DMS 273 treated with DMSO at 0.1 percent for 48 hours (cell line): ENCODE measurements around the gene SAV1.
"Not testable (repeated sequence)": the region's sequence is repeated elsewhere in the genome, so short reads cannot be mapped to it uniquely, and the experiment has no call there.

Experiments
- DNase-seq: peaks from one replicate; lab custom pipeline; 2025; lab: John Stamatoyannopoulos, UW

SAV1 gene

GRCh38 chr14:50667996-50668825, at the start of gene SAV1:
SAV1 (minus strand) TSS chr14:50668306; CDS start chr14:50667967, 339 bp downstream.
- peak; percentile 68 for DNase-seq

DNA sequence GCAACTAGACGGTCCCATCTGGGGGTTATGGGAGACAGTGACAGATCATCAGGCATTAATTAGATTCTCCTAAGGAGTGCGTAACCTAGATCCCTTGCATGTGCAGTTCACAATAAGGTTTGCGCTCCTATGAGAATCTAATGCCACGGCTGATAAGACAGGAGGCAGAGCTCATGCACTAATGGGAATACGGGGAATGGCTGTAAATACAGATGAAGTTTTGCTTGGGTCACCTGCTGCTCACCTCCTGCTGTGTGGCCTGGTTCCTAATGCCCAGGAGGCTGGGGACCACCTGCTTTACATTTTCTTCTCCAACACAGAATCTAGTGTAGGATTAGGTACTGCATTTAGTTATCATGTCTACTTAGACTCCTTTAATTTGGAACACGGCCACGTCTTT, 49.7 kb upstream of the SAV1 start:
- DNase-seq = no peak

- DNase-seq = no peak
Observed at GRCh38 chr14:50714450-50715073, 46.5 kb upstream of the SAV1 start.

DNA sequence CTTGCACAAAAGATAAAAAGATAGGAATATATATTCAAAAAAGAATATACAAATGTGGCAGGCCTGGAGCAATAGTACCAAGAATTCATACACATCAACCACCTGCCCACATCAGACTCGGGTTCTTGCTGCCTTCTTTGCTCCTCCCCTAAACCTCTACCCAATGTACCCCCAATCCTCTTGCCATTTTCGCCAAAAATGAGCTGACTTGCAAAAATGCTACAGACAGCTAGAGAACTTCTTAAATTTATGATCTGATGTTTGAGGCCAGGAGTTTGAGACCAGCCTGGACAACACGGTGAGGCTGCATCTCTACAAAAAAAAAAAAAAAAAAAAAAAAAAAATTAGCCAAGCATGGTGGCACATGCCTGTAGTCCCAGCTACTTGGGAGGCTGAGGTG, 42.9 kb upstream of the SAV1 start:
- no peak for DNase-seq

DNA sequence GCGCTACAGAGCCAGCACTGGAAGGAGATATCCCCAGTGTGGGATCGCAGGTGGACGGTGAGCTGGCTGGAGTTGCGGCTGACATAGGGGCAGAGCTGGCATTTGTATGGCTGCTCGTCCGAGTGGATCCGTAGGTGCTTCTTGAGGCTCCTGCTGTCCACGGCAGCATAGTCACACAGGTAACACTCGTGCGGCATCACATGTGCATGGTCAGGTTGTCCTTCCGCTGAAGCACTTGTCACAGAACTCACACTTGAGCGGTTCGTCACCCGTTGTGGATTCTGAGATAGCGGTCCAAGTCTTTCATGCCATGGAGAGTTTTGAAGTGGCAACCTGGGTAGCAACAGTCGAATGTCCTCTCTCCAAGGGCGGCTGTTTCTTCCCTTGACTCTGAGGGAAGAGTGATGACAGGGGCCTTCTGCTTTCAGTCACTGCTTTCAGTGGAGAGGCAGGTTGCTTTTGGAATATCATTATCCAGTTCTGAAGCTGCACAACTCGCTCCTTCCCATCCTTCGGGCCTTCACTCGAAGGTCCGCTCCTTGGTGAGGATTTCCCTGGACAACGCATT, 37.0 kb upstream of the SAV1 start:
- no peak for DNase-seq

GRCh38 chr14:50704454-50705010, 36.4 kb upstream of the SAV1 start:
- DNase-seq = no peak

DNA sequence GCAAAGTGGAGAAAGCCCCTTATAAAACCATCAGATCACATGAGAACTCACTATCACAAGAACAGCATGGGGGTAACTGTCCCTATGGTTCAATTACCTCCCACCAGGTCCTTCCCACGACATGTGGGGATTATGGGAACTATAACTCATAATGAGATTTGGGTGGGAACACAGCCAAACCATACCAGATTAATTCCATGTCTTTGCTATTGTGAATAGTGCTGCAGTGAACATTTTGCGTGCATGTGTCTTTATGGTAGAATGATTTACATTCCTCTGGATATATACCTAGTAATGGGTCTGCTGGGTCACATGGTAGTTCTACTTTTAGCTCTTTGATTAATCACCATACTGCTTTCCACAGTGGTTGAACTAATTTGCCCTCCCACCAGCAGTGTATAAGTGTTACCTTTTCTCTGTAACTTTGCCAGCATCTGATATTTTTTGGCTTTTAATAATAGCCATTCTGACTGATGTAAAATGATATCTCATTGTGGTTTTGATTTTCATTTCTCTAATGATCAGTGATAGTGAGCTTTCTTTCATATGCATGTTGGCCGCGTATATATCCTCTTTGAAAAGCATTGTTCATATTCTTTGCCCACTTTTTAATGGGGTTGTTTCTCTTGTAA, 29.7 kb upstream of the SAV1 start:
- no peak for DNase-seq

DNA sequence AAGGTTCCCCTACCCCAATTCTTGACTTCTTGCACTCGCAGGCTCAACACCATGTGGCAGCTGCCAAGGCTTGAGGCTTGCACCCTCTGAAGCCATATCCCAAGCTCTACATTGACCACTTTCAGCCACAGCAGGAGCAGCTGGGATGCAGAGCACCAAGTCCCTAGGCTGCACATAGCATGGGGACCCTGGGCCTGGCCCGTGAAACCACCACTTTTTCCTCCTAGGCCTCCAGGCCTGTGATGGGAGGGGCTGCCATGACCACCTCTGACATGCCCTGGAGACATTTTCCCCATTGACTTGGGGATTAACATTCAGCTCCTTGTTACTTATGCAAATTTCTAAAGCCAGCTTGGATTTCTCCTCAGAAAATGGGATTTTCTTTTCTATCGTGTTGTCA, 26.2 kb upstream of the SAV1 start:
- not testable (repeated sequence) for DNase-seq

GRCh38 chr14:50688875-50689274, 20.8 kb upstream of the SAV1 start:
- DNase-seq = no peak

DNA sequence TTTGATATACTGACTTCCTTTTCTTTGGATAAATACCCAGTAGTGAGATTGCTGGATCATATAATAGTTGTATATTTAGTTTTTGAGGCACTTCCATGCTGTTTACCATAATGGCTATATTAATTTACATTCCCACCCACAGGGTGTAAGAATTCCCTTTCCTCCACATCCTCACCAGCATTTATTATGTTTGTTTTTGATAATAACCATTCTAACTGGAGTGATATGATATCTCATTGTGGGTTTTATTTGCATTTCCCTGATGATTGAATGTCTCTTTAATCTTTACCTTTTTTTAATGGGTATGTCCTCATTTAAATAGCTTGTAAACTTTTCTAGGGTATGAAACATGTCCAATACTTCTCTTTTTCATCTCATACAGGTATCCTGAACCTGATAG, 11.6 kb upstream of the SAV1 start:
- no peak for DNase-seq

DNA sequence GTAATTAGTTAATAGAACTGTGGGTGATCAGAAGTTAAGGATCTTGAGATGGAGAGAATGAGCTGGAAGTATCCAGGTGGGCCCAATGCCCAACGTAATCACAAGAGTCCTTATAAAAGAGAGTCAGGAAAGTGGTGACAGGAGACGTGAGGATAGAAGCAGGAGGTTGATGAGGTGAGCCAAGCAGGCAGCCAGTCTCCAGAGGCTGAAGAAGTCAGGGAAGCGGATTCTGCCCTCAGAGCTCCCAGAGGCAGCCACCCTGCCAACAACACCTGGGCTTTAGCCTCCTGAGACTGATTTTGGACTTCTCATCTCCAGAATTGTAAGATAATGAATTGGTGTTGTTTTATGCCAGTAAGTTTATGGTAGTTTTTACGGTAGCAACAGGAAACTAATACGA, 10.1 kb upstream of the SAV1 start:
- DNase-seq = no peak

GRCh38 chr14:50677527-50678063, 9.5 kb upstream of the SAV1 start:
- no peak for DNase-seq

- no peak for DNase-seq
Observed at GRCh38 chr14:50676814-50677516, 8.9 kb upstream of the SAV1 start.

GRCh38 chr14:50675597-50675996, 7.5 kb upstream of the SAV1 start:
- no peak for DNase-seq

GRCh38 chr14:50670866-50671256, 2.8 kb upstream of the SAV1 start:
- no peak for DNase-seq

DNA sequence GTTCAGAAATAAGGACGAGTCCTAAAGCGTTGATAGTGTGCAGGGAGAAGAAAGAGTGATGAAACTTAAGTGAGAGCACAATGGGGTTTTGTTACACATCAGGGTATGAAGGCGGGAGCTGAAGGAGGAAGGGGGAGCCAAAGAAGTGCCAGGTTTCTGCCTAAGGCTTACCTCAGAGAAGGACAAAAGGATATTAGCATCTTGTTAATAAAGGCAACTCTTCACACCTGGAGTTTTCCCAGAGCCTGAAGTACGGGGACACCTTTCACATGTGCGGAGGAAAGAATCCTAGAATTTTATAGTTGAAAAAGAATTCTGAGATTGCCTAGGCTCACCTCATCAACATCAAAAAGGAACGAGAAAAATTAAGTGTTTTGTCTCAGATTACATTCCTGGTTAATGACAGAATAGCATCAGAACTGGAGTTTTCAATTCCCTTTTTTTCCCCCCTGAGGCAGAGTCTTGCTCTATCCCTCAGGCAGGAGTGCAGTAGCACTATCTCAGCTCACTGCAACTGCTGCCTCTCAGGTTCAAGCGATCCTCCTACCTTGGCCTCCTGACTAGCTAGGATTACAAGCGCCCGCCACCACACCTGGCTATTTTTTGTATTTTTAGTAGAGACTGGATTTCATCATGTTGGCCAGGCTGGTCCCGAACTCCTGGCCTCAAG, 2.2 kb upstream of the SAV1 start:
- DNase-seq = no peak

DNA sequence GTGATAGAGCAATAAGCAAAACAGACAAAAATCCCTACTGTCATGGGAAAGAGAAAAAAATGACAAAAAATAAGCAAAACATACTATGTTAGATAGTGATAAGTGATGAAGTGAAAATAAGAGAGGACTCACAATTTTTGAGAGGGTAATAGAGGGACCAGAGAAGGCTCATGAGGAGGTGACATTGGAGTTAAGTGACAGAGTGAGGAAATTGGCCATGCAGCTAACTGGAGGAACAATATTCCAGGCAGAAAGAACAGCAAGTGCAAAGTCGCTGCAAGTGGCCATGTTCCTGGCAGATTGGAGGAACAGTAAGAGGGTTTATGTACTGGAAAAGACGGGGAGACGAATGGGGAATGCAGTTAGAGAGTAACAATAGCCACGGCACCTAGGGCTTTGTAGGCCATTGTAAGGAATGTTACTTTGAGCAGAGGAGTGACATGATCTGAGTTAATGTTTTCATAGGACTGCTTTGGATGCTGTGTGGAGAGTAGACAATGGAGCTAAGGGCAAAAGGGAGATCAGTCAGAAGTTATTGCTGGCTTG, 1.4 kb upstream of the SAV1 start:
- no peak for DNase-seq

- DNase-seq = no peak
Observed at GRCh38 chr14:50668826-50669143, 679 bp upstream of the SAV1 start.

- no peak for DNase-seq
Observed at GRCh38 chr14:50667684-50667995, 466 bp downstream of the SAV1 start.

- DNase-seq = no peak
Observed at GRCh38 chr14:50666772-50667683, 1.1 kb downstream of the SAV1 start.
